Activated CD4-positive, alpha-beta T cell treated with anti-CD3 and anti-CD28 coated beads, Interleukin-2, amount 10 ng/mL, durations not matched to agents 7 days and 5 days (primary cell): ENCODE data around the gene RAPH1. TPM values are rescaled to one million over a fixed set of nuclear protein-coding genes. Genes with fewer than 3 reads are reported as not detected.
"Not testable (repeated sequence)": the region's sequence is repeated elsewhere in the genome, so short reads cannot be mapped to it uniquely, and the experiment has no call there.

ENCODE experiments used
- CTCF ChIA-PET: fragments of 350-600 bp; sonication (Branson Sonifier 250); formaldehyde crosslinking; loops from one replicate; lab custom pipeline; 2021; ENCODE audit warnings: antibody characterized with exemption; lab: Charles Lee
- POLR2A ChIA-PET: fragments of 350-600 bp; sonication (Branson Sonifier 250); formaldehyde crosslinking; loops from one replicate; lab custom pipeline; 2021; ENCODE audit warnings: antibody characterized with exemption; lab: Charles Lee
- DNase-seq: peaks from one replicate; pipeline ENCODE4 v3.0.0-alpha.2; 2020
- H3K27ac Mint-ChIP-seq: one replicate; pipeline ENCODE4 v1.8.0; 2021; ENCODE audit warnings: mild to moderate bottlenecking, moderate library complexity, mixed read lengths
- H3K27me3 Mint-ChIP-seq: one replicate; pipeline ENCODE4 v1.8.0; 2021; ENCODE audit warnings: mixed read lengths
- H3K36me3 Mint-ChIP-seq: one replicate; pipeline ENCODE4 v1.8.0; 2021; ENCODE audit warnings: low read depth, mixed read lengths
- H3K4me1 Mint-ChIP-seq: one replicate; pipeline ENCODE4 v1.8.0; 2021; ENCODE audit warnings: mixed read lengths
- H3K4me3 Mint-ChIP-seq: one replicate; pipeline ENCODE4 v1.8.0; 2021; ENCODE audit warnings: mild to moderate bottlenecking, moderate library complexity, mixed read lengths
- H3K9me3 Mint-ChIP-seq: one replicate; pipeline ENCODE4 v1.8.0; 2021; ENCODE audit warnings: mixed read lengths
- total RNA-seq, 2 experiments: library from RNA; stranded (reverse); gene quantifications; one replicate each; pipeline ENCODE4 v1.2.3, GENCODE V29; 2021

Gene RAPH1
- total RNA-seq, 2 experiments from 2014 or later, result 1.7 to 2.1 TPM

GRCh38 chr2:203442463-203442862, 92.6 kb downstream of the RAPH1 start:
- Mint-ChIP-seq H3K9me3 (no peaks in the 10 kb centered on the region), H3K4me1 (peaks cover 11% of the 10 kb centered on the region), H3K4me3 (no peak overlapping the region), H3K27ac (no peak overlapping the region), H3K27me3 (no peaks in the 10 kb centered on the region), H3K36me3 (no peaks in the 10 kb centered on the region)
- ChIA-PET POLR2A (no interaction called here), CTCF (interaction anchor here (1.0 to 2.1 kb wide), 3 partner anchors 14 to 207 kb away, joined by 3 to 5 read pairs (median 3); no protein-coding TSS in a partner anchor)
- no peak for DNase-seq

GRCh38 chr2:203441463-203441862, 93.6 kb downstream of the RAPH1 start:
- no peak overlapping the region for H3K4me3 Mint-ChIP-seq
- ChIA-PET CTCF (interaction anchor here (0.6 to 2.1 kb wide), 5 partner anchors 13 to 337 kb away, joined by 3 to 5 read pairs (median 3); no protein-coding TSS in a partner anchor), POLR2A (no interaction called here)
- H3K27me3 Mint-ChIP-seq, result no peaks in the 10 kb centered on the region
- DNase-seq, result no peak
- H3K27ac Mint-ChIP-seq, result no peak overlapping the region
- no peaks in the 10 kb centered on the region for H3K36me3 Mint-ChIP-seq
- H3K4me1 Mint-ChIP-seq, result peaks cover 9% of the 10 kb centered on the region
- no peaks in the 10 kb centered on the region for H3K9me3 Mint-ChIP-seq

GRCh38 chr2:203440671-203441070, 94.4 kb downstream of the RAPH1 start:
- Mint-ChIP-seq H3K27me3 (no peaks in the 10 kb centered on the region), H3K9me3 (no peaks in the 10 kb centered on the region), H3K4me3 (no peak overlapping the region), H3K27ac (no peak overlapping the region), H3K36me3 (no peaks in the 10 kb centered on the region), H3K4me1 (peaks cover 2% of the 10 kb centered on the region)
- ChIA-PET CTCF (interaction anchor here (0.6 to 2.1 kb wide), 4 partner anchors 12 to 473 kb away, joined by 3 to 5 read pairs (median 3); no protein-coding TSS in a partner anchor), POLR2A (no interaction called here)
- no peak for DNase-seq

- H3K4me1 Mint-ChIP-seq, result no peaks in the 10 kb centered on the region
- no peak for DNase-seq
- H3K36me3 Mint-ChIP-seq, result no peaks in the 10 kb centered on the region
- no peaks in the 10 kb centered on the region for H3K27me3 Mint-ChIP-seq
- H3K27ac Mint-ChIP-seq, result no peak overlapping the region
- POLR2A ChIA-PET, result no interaction called here
- CTCF ChIA-PET, result no interaction called here
- no peaks in the 10 kb centered on the region for H3K9me3 Mint-ChIP-seq
- H3K4me3 Mint-ChIP-seq, result no peak overlapping the region
Measured at GRCh38 chr2:203438528-203438927, 96.6 kb downstream of the RAPH1 start.

- H3K36me3 Mint-ChIP-seq, result no peaks in the 10 kb centered on the region
- POLR2A ChIA-PET, result no interaction called here
- CTCF ChIA-PET, result no interaction called here
Measured at GRCh38 chr2:203437511-203437910, 97.6 kb downstream of the RAPH1 start.

GRCh38 chr2:203436496-203436895, 98.6 kb downstream of the RAPH1 start:
- Mint-ChIP-seq H3K36me3 (no peaks in the 10 kb centered on the region), H3K4me3 (no peak overlapping the region), H3K4me1 (no peaks in the 10 kb centered on the region), H3K9me3 (no peaks in the 10 kb centered on the region), H3K27me3 (no peaks in the 10 kb centered on the region), H3K27ac (no peak overlapping the region)
- ChIA-PET CTCF (interaction anchor here (0.9 kb wide), 1 partner anchor 27 kb away, joined by 3 read pairs; no protein-coding TSS in a partner anchor), POLR2A (no interaction called here)
- no peak for DNase-seq

More at GRCh38 chr2:203437511-203437910, 97.6 kb downstream of the RAPH1 start:
- Mint-ChIP-seq H3K4me1 (no peaks in the 10 kb centered on the region), H3K4me3 (no peak overlapping the region), H3K27ac (no peak overlapping the region), H3K9me3 (no peaks in the 10 kb centered on the region), H3K27me3 (no peaks in the 10 kb centered on the region)
- DNase-seq, result no peak

- ChIA-PET POLR2A (no interaction called here), CTCF (interaction anchor here (0.7 kb wide), 1 partner anchor 254 kb away, joined by 4 read pairs; no protein-coding TSS in a partner anchor)
- Mint-ChIP-seq H3K36me3 (no peaks in the 10 kb centered on the region), H3K27me3 (no peaks in the 10 kb centered on the region), H3K4me3 (no peak overlapping the region), H3K9me3 (no peaks in the 10 kb centered on the region), H3K27ac (no peak overlapping the region), H3K4me1 (no peaks in the 10 kb centered on the region)
- DNase-seq, result no peak
Measured at GRCh38 chr2:203432811-203433210, 102.3 kb downstream of the RAPH1 start.

- Mint-ChIP-seq H3K27me3 (no peaks in the 10 kb centered on the region), H3K36me3 (peaks cover 3% of the 10 kb centered on the region), H3K27ac (no peak overlapping the region), H3K4me1 (no peaks in the 10 kb centered on the region), H3K4me3 (no peak overlapping the region), H3K9me3 (no peaks in the 10 kb centered on the region)
- DNase-seq, result no peak
- POLR2A ChIA-PET, result no interaction called here
- CTCF ChIA-PET, result interaction anchor here (1.2 kb wide), 1 partner anchor 109 kb away, joined by 4 read pairs; no protein-coding TSS in a partner anchor
Measured at GRCh38 chr2:203431391-203432185, 103.5 kb downstream of the RAPH1 start.

- H3K4me3 Mint-ChIP-seq, H3K36me3 Mint-ChIP-seq, CTCF ChIA-PET, H3K27me3 Mint-ChIP-seq, H3K4me1 Mint-ChIP-seq, H3K9me3 Mint-ChIP-seq, DNase-seq, H3K27ac Mint-ChIP-seq, POLR2A ChIA-PET: not testable (repeated sequence)
Measured at GRCh38 chr2:203429643-203430042, 105.5 kb downstream of the RAPH1 start.

GRCh38 chr2:203427061-203427460, 108.0 kb downstream of the RAPH1 start:
- POLR2A ChIA-PET, result no interaction called here
- Mint-ChIP-seq H3K27ac (no peak overlapping the region), H3K4me1 (no peaks in the 10 kb centered on the region), H3K9me3 (no peaks in the 10 kb centered on the region), H3K4me3 (no peak overlapping the region), H3K27me3 (no peaks in the 10 kb centered on the region), H3K36me3 (peaks cover 7% of the 10 kb centered on the region)
- CTCF ChIA-PET, result interaction anchor here (0.7 to 1.1 kb wide), 2 partner anchors 15 to 527 kb away, joined by 3 to 5 read pairs; no protein-coding TSS in a partner anchor
- no peak for DNase-seq

- Mint-ChIP-seq H3K36me3 (peaks cover 29% of the 10 kb centered on the region), H3K9me3 (peaks cover 2% of the 10 kb centered on the region), H3K4me3 (no peak overlapping the region), H3K4me1 (no peaks in the 10 kb centered on the region), H3K27me3 (no peaks in the 10 kb centered on the region), H3K27ac (no peak overlapping the region)
- ChIA-PET CTCF (interaction anchor here (0.6 to 0.8 kb wide), 3 partner anchors 16 to 1007 kb away, joined by 3 to 4 read pairs (median 3); no protein-coding TSS in a partner anchor), POLR2A (no interaction called here)
- DNase-seq, result no peak
Measured at GRCh38 chr2:203418271-203418670, 116.8 kb downstream of the RAPH1 start.

- H3K27ac Mint-ChIP-seq, result no peak overlapping the region
- CTCF ChIA-PET, result interaction anchor here (0.7 to 1.1 kb wide), 2 partner anchors 20 to 49 kb away, joined by 3 read pairs; no protein-coding TSS in a partner anchor
- no peak overlapping the region for H3K4me3 Mint-ChIP-seq
- DNase-seq, result no peak
- H3K4me1 Mint-ChIP-seq, result no peaks in the 10 kb centered on the region
- POLR2A ChIA-PET, result no interaction called here
- peaks cover 24% of the 10 kb centered on the region for H3K36me3 Mint-ChIP-seq
- no peaks in the 10 kb centered on the region for H3K27me3 Mint-ChIP-seq
- peaks cover 2% of the 10 kb centered on the region for H3K9me3 Mint-ChIP-seq
Measured at GRCh38 chr2:203413796-203414195, 121.3 kb downstream of the RAPH1 start.
